T-helper 17 cell (primary cell): ENCODE results near the gene CNTFR. TPM values are rescaled to one million over a fixed set of nuclear protein-coding genes. Genes with fewer than 3 reads are reported as not detected.
A peak's percentile ranks its signal among the peaks of the same experiment; 100 is the strongest.
"Not testable (repeated sequence)": the region's sequence is repeated elsewhere in the genome, so short reads cannot be mapped to it uniquely, and the experiment has no call there.

ENCODE experiments used
- ATAC-seq: fragments of 150-1000 bp; cut with Tn5 transposase; 2 replicates; pipeline ENCODE4 v1.10.0; 2021; ENCODE audit warnings: mild to moderate bottlenecking, moderate library complexity
- DNase-seq, 3 donors: peaks; one replicate each; pipeline versions ENCODE4 v3.0.0 to v3.0.0-alpha.2; 2020 to 2021
- H3K9me3 ChIP-seq: one replicate; pipeline ENCODE4 v1.7.0; 2013; ENCODE audit warnings: low read length, mild to moderate bottlenecking; ENCODE audit not compliant: control insufficient read depth, poor library complexity, severe bottlenecking
- H3K27ac Mint-ChIP-seq: one replicate; pipeline ENCODE4 v1.8.0; 2022; ENCODE audit warnings: mild to moderate bottlenecking, moderate library complexity, mixed read lengths
- H3K27me3 Mint-ChIP-seq: one replicate; pipeline ENCODE4 v1.8.0; 2022; ENCODE audit warnings: mixed read lengths
- H3K36me3 Mint-ChIP-seq: one replicate; pipeline ENCODE4 v1.8.0; 2022; ENCODE audit warnings: low read depth, mixed read lengths
- H3K4me1 Mint-ChIP-seq: one replicate; pipeline ENCODE4 v1.8.0; 2022; ENCODE audit warnings: mild to moderate bottlenecking, mixed read lengths
- H3K4me3 Mint-ChIP-seq: one replicate; pipeline ENCODE4 v1.8.0; 2022; ENCODE audit warnings: mild to moderate bottlenecking, moderate library complexity, mixed read lengths
- total RNA-seq, 4 donors: library from RNA in 2 of 4; stranded (reverse) in 2 of 4; gene quantifications; one replicate each; pipeline ENCODE4 v1.2.3 and lab custom pipeline; 2022 to 2026

Gene CNTFR, protein sequence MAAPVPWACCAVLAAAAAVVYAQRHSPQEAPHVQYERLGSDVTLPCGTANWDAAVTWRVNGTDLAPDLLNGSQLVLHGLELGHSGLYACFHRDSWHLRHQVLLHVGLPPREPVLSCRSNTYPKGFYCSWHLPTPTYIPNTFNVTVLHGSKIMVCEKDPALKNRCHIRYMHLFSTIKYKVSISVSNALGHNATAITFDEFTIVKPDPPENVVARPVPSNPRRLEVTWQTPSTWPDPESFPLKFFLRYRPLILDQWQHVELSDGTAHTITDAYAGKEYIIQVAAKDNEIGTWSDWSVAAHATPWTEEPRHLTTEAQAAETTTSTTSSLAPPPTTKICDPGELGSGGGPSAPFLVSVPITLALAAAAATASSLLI
- not detected for total RNA-seq
- 0.15 to 0.23 reads per million in 2 donors for total RNA-seq (lab: John Stamatoyannopoulos, UW)

DNA sequence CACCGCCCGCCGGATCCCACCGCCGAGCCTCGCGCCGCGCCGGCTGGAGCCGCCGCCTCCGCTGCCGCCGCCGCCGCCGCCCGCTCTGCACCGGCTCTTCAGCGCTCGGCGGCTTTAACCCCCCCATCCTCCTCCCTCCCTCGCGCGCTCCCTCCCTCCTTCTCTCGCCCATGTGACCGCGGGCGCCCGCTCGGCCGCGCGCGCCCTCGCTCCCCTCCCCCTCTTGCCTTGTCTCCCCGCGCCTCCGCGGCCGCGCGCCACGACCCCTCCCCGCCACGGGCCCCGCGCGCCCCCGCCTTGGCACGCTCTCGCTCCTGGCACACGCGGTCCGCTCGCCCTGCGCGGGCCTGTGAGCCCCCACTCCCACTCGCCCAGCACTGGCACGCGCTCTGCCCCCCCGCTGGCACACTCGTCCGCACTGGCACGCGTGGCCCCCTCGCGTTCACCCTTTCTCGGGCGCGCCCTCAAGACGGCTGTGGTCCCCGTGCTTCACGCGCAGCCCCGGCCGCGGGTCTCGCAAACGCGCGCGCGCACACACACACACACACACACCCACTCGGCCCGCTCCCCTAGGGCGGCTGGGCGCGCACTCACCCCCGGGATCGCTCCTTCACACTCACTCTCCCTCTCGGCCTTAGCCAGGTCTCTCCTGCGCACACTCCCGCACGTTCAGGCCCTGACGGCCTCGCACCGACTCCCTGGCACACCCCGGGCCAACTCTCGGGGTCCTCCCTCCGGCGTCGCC, at the start of gene CNTFR:
Gene CNTFR (minus strand): TSS at position 89 of the 745 bp plus-strand sequence. CDS start 20,743 bp downstream, outside the sequence.
- Mint-ChIP-seq H3K27me3 (peaks cover 85% of the 10 kb centered on the region), H3K36me3 (peaks cover 10% of the 10 kb centered on the region), H3K4me1 (peaks cover 31% of the 10 kb centered on the region), H3K4me3 (peak within 1 kb of the TSS; percentile 90), H3K27ac (no peak within 1 kb of the TSS)
- no peaks in the 10 kb centered on the region for H3K9me3 ChIP-seq
- ATAC-seq (peak; percentile 26), DNase-seq (no peak)

DNA sequence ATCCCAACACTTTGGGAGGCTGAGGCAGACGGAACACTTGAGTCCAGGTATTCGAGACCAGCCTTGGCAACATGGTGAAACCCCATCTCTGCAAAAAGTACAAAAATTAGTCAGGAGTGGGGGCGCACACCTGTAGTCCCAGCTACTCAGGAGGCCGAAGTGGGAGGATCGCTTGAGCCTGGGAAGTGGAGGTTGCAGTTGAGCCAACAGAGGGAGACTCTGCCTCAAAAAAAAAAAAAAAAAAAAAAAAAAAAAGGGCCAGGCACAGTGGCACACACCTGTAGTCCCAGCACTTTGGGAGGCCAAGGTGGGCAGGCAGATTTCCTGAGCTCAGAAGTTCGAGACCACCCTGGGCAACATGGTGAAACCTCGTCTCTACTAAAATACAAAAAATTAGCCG, 49.8 kb upstream of the CNTFR start:
- ATAC-seq, H3K27me3 Mint-ChIP-seq, H3K27ac Mint-ChIP-seq, H3K9me3 ChIP-seq, H3K4me3 Mint-ChIP-seq, DNase-seq, H3K36me3 Mint-ChIP-seq: not testable (repeated sequence)
- H3K4me1 Mint-ChIP-seq: peaks cover 28% of the 10 kb centered on the region

DNA sequence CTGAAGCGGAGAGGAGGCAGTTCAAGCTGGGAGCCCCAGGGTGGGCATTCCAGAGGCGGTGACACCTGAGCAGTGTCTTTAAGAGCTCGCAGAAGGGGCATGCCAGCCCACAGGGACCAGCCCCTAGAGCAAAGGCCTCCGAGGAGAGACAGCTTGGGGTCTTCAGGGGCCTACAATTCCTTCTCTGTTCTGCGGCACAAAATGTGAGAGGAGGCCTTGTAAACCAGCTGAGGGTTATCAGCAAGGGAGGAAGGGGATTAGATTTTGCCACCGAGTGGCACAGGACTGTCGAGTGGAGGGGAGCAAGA, 48.6 kb upstream of the CNTFR start:
- H3K9me3 ChIP-seq: no peaks in the 10 kb centered on the region
- H3K36me3 Mint-ChIP-seq: no peaks in the 10 kb centered on the region
- no peaks in the 10 kb centered on the region for H3K27me3 Mint-ChIP-seq
- no peak for DNase-seq
- no peak for ATAC-seq
- H3K4me3 Mint-ChIP-seq: peak overlapping the region; percentile 92
- H3K27ac Mint-ChIP-seq: peak overlapping the region; percentile 98
- H3K4me1 Mint-ChIP-seq: peaks cover 36% of the 10 kb centered on the region

DNA sequence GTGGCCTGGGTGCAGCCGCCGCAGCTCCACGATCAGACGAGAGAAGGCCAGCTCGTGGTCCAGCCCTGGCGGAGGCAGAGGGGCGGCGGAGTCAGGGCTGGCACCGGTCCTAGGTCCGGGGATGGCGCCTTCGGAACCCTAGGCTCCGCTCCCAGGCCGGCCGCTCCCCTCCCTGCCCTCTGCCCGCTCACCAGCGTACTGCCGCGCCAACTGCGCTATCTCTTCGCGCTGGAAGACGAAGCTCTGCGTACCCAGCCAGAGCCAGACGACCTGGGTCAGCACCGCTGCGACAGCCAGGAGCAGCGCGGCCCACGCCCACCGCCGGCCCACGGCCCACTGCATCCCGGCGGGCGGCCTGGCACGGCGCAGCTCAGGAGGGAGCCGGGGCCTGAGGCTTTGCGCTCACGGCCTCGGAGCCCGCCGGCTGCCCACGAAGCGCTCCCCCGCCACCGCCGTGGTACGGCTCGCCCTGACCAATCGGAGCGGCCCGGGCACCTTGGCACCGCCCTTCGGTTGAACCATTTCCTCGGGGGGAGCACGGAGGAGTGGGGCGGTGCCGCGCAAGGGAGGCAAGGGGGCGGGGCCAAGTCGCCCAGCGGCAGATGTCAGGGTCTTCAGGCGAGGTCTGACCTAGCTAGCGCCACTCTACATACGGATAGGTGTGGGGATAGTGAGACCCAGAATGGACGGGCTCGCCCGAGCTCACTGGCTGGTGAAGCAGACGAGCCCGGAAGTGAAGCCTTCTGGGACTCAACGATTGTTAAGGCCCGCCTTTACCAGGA, 48.0 kb upstream of the CNTFR start, which contains the start of gene SIGMAR1:
Gene SIGMAR1 (minus strand): TSS at position 432 of the 782 bp plus-strand sequence. CDS start 90 bp downstream, at position 342.
- Mint-ChIP-seq H3K27me3 (no peaks in the 10 kb centered on the region), H3K27ac (peak within 1 kb of the TSS; percentile 98), H3K36me3 (no peaks in the 10 kb centered on the region), H3K4me1 (peaks cover 39% of the 10 kb centered on the region), H3K4me3 (peak within 1 kb of the TSS; percentile 92)
- H3K9me3 ChIP-seq: no peaks in the 10 kb centered on the region
- ATAC-seq (peak; percentile 95), DNase-seq (peak; percentile 90 to 92 (median 91))

DNA sequence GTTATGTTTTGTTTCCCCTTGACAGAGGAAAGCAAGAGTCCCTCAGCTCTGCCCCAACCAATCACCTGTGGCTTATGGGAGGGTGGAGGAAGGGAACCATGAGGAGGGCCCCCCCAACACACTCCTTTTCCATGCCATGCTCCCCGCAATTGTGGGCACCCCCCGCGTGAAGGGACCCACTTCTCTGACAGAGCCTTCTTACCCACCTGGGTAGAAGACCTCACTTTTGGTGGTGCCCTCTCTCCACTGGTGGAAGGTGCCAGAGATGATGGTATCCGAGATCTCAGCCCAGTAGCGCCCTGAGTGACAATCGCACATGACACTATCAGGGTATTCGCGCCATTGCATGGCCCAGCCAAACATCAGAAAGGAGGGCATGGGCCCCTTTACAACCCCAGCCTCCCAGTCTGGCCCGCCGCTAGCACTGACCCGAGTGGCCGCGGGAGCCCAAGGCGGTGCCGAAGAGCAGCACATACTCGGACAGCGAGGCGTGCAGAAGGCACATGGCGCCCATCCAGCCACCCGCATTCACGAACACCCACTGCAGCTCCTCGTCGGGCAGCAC, 47.3 kb upstream of the CNTFR start:
- H3K4me3 Mint-ChIP-seq: peak overlapping the region; percentile 92
- peaks cover 44% of the 10 kb centered on the region for H3K4me1 Mint-ChIP-seq
- no peaks in the 10 kb centered on the region for H3K9me3 ChIP-seq
- DNase-seq: no peak
- H3K27ac Mint-ChIP-seq: peak overlapping the region; percentile 85
- no peak for ATAC-seq
- H3K27me3 Mint-ChIP-seq: no peaks in the 10 kb centered on the region
- H3K36me3 Mint-ChIP-seq: no peaks in the 10 kb centered on the region

DNA sequence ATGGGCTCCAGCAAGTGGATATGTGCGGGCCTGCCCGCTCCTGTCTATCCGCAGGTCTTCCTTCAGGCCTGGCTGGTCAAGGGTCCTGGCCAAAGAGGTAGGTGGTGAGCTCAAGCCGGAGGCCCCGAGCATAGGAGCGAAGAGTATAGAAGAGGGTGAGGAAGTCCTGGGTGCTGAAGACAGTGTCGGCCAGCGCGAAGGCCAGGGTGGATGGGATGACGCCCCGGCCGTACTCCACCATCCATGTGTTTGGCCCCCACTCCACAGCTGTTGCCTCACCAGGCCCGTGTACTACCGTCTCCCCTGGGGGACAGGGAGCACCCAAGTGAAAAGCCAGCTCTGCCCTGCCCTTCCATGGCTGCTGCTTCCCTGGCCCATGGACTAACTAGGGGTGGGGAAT, 46.0 kb upstream of the CNTFR start:
- Mint-ChIP-seq H3K27ac (no peak overlapping the region), H3K4me3 (peak overlapping the region; percentile 92), H3K36me3 (no peaks in the 10 kb centered on the region), H3K27me3 (peaks cover under 1% of the 10 kb centered on the region), H3K4me1 (peaks cover 42% of the 10 kb centered on the region)
- DNase-seq (no peak), ATAC-seq (no peak)
- no peaks in the 10 kb centered on the region for H3K9me3 ChIP-seq

DNA sequence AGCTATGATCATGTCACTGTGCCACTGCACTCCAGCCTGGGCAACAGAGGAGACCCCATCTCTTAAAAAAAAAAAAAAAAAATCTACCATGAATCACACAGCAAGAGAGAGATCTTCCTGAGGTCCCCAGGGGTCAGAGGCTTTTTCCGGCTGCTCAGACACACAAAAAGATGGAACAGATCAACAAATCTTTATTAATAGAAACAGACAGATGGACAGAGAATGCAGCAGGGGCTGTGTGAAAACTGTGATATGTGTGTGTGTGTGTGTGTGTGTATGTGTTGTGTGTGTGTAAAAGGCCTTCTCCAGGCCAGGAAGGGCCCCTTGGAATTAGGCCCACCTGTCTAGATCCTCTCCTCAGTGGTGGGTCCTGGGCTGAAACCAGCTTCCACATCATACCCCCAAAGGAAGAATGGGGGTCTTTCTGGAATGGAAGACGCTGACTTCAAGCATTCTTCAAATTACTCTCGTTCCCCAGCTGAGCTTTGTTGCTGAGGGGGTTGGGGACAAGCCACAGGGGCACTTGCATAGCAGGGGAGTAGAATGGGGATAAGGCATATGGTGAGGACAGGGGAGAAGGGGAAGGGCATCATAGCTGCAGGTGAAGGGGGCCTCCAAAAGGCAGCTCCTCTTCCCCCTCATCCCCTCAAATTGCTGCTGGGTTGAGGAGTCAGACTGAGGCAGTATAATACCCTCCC, 45.2 kb upstream of the CNTFR start:
- peaks cover 9% of the 10 kb centered on the region for H3K27me3 Mint-ChIP-seq
- no peaks in the 10 kb centered on the region for H3K36me3 Mint-ChIP-seq
- H3K4me1 Mint-ChIP-seq: peaks cover 49% of the 10 kb centered on the region
- H3K9me3 ChIP-seq: no peaks in the 10 kb centered on the region
- no peak for DNase-seq
- no peak overlapping the region for H3K27ac Mint-ChIP-seq
- H3K4me3 Mint-ChIP-seq: peak overlapping the region; percentile 59
- ATAC-seq: no peak

DNA sequence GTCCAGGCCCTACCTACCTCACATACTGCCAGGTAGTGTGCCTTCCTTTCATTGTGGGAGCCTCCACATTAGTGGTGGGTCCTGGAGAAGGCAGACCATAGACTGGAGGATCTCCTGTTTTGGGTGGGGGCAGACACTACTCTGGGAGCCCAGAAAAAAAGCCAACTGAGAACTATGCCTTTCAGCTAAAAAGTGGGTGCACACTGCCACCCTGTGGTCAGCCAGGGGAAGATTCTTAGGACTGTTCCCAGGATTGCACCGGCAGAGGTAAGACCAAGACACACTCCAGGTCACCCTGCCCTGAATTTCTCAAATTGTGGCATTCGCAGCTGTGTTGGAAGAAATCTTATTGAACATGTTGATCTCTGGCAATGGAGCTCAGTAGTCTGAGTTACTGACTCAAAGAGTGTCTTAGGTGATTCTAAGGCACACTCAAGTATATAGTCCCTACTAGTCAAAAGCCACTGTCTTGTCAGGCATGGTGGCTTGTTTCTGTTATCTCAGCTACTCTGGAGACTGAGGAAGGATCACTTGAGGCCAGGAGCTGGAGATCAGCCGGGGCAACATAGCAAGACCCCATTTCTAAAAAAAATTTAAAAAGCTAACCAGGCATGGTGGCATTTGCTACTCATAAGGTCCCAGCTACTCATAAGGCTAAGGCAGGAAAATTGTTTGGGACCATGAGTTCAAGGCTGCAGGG, 44.5 kb upstream of the CNTFR start:
- Mint-ChIP-seq H3K4me3 (no peak overlapping the region), H3K27me3 (peaks cover 14% of the 10 kb centered on the region), H3K4me1 (peaks cover 53% of the 10 kb centered on the region), H3K27ac (no peak overlapping the region), H3K36me3 (no peaks in the 10 kb centered on the region)
- DNase-seq (peak; percentile 61 to 71 (median 62)), ATAC-seq (peak; percentile 29)
- no peaks in the 10 kb centered on the region for H3K9me3 ChIP-seq

DNA sequence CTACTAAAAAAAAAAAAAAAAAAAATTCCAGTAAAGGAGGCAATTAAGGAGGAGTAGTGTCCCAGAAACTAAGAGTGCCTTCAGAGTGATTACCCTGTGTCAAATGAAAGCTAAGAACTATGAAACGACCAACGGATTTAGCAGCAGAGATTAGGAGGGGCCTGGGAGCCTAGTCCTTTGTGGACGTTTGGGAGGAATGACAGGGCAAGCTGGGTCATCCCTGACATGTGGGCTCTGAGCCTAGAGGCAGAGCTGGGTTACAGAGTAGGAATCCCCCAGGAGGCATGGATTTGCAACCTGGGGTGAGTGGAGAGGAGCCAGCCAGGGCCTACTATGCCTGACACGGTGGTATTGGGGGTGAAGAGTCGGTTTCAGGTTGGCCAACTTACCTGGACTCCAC, 43.6 kb upstream of the CNTFR start:
- H3K9me3 ChIP-seq: no peaks in the 10 kb centered on the region
- peaks cover 21% of the 10 kb centered on the region for H3K27me3 Mint-ChIP-seq

DNA sequence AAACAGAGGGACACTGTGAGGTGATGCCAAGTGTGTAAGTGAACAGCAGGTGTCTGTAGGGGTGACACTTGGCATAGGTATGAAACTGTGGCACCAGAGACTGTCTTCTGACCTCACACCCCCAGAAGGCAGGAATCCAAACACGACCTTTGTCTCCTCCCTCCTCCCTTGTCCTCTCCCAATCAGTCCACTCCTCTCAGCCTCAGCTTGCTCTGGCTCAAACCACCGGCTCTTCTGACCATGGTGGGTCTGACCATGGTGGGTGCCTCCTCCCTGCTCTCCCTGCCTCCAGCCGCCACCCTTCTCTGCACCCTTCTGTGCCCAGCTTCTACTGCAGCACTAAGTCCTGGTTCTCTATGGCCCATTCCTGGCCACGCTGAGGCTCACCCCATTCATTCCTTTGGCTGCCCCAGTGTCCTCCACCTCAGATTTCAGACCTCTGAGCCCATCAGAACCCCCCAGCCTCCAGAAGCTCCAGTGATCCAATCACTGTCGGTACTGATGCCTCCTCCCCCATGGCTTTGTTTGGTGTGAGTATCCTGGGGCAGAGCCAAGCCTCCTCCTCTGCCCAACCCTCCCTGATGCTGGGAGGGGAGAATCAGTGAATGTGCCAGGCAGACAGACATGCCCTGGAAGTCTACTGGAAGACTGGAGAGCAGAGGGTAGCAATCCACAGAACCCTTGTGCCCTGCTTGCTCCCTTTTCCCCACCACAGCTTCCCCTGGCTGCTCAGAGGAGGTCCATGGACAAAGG, 41.1 kb upstream of the CNTFR start:
- H3K9me3 ChIP-seq: no peaks in the 10 kb centered on the region
- peaks cover 42% of the 10 kb centered on the region for H3K27me3 Mint-ChIP-seq
- peak overlapping the region; percentile 87 for H3K4me3 Mint-ChIP-seq
- peaks cover 40% of the 10 kb centered on the region for H3K4me1 Mint-ChIP-seq
- no peak for ATAC-seq
- H3K36me3 Mint-ChIP-seq: peaks cover 11% of the 10 kb centered on the region
- H3K27ac Mint-ChIP-seq: no peak overlapping the region
- DNase-seq: no peak

More for the DNA sequence above, 43.6 kb upstream of the CNTFR start:
- ATAC-seq: no peak
- Mint-ChIP-seq H3K4me3 (no peak overlapping the region), H3K4me1 (peaks cover 51% of the 10 kb centered on the region), H3K27ac (no peak overlapping the region), H3K36me3 (peaks cover 5% of the 10 kb centered on the region)
- DNase-seq: no peak

DNA sequence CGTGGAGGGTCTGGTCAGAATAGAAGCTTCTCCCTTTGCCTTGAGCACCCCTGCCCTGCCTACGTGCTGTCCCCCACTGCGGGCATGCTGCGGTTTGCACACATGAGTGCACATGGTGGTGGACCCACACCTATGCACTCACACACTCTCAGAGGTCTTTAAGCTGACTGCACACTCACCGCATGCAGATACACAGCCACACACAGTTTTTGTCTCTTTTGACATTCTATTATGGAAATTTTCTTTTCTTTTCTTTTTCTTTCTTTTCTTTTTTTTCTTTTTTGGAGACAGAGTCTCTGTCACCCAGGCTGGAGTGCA, 39.9 kb upstream of the CNTFR start:
- Mint-ChIP-seq H3K27ac (peak overlapping the region; percentile 68), H3K27me3 (peaks cover 50% of the 10 kb centered on the region), H3K4me1 (peaks cover 35% of the 10 kb centered on the region), H3K36me3 (peaks cover 11% of the 10 kb centered on the region), H3K4me3 (peak overlapping the region; percentile 87)
- DNase-seq (no peak), ATAC-seq (no peak)
- no peaks in the 10 kb centered on the region for H3K9me3 ChIP-seq
